ENCODE data around the gene SYTL3. TPM values are rescaled to one million over a fixed set of nuclear protein-coding genes. Genes with fewer than 3 reads are reported as not detected.

The SYTL3 gene
- total RNA-seq, 1 experiment from 2014 or later: 0.09 TPM

- H3K36me3 Mint-ChIP-seq (ENCODE audit: insufficient read depth in 1 of 3, low read depth in 3 of 3): peaks cover 11 to 35% (median 28%) of the 10 kb centered on the region in 3 experiments; a peak in 6 of 7 replicates
- H4K8ac ChIP-seq (replicated peaks; ENCODE audit: insufficient read length, low read depth, low read length): no peak overlapping the region
- no peak overlapping the region for H3K4me3 Mint-ChIP-seq
- H3K4ac ChIP-seq (ENCODE audit: low read depth, low read length): no peak overlapping the region
- H3K18ac ChIP-seq (ENCODE audit: insufficient read length, low read depth, low read length): no peak overlapping the region
- peaks cover 4% of the 10 kb centered on the region for H3K23me2 ChIP-seq (ENCODE audit: insufficient read length, low read depth, low read length, poor library complexity, severe bottlenecking)
- TF ChIP-seq CTCF (conservative IDR thresholded peaks at IDR 0.05): no peak
- H4K20me1 ChIP-seq (ENCODE audit: control insufficient read depth, insufficient read depth, insufficient read length): no peaks in the 10 kb centered on the region
- no peak overlapping the region for H3K56ac ChIP-seq (ENCODE audit: insufficient read length, low read depth, low read length)
- H3K23ac ChIP-seq (ENCODE audit: insufficient read length, low read depth, low read length): no peak overlapping the region
- peaks cover 26% of the 10 kb centered on the region in 2 experiments for H3K4me1 Mint-ChIP-seq
- no peaks in the 10 kb centered on the region for H3K9me3 Mint-ChIP-seq
- no peak overlapping the region for H2AFZ ChIP-seq (ENCODE audit: low read length)
- no peaks in the 10 kb centered on the region for H3K9me3 ChIP-seq (ENCODE audit: control insufficient read depth, low read depth, low read length)
- H3K79me1 ChIP-seq (ENCODE audit: insufficient read depth, low read depth, low read length, poor library complexity, severe bottlenecking): no peaks in the 10 kb centered on the region
- H3K27ac Mint-ChIP-seq: peak overlapping the region in 1 of 3 experiments; percentile 58; a peak in 2 of 7 replicates
- no peak for DNase-seq
- no peaks in the 10 kb centered on the region; the same call in 1 of the 2 replicates for H3K79me2 ChIP-seq (ENCODE audit: insufficient read depth, low read length)
- no peak overlapping the region for H2BK15ac ChIP-seq (ENCODE audit: low read depth, low read length)
- H3K27me3 Mint-ChIP-seq (ENCODE audit: low read depth): peaks cover 4% of the 10 kb centered on the region
- no peak overlapping the region for H2BK20ac ChIP-seq (ENCODE audit: low read depth, low read length, poor library complexity, severe bottlenecking)
- no peak overlapping the region for H2BK120ac ChIP-seq (ENCODE audit: low read depth, low read length, poor library complexity, severe bottlenecking)
- H2BK5ac ChIP-seq (ENCODE audit: insufficient read length, low read length): no peak overlapping the region
- no peak overlapping the region for H3T11ph ChIP-seq (ENCODE audit: low read length)
- H3K14ac ChIP-seq (ENCODE audit: insufficient read depth, low read length): no peak overlapping the region
- H4K91ac ChIP-seq (ENCODE audit: insufficient read length, low read depth, low read length): no peak overlapping the region
- no peak overlapping the region for H2BK12ac ChIP-seq (ENCODE audit: insufficient read length, low read depth, low read length)
- H2AK5ac ChIP-seq (ENCODE audit: insufficient read length, low read length): no peak overlapping the region
- H3K9ac ChIP-seq (ENCODE audit: extremely low read depth, insufficient read length, low read length): no peak overlapping the region
- WGBS (ENCODE audit: extremely low coverage, insufficient read length, low lambda C conversion rate): no CpG with 5 or more reads among the region's 2 CpGs
- peaks cover 2% of the 10 kb centered on the region; the same call in 1 of the 2 replicates for H3K27me3 ChIP-seq (ENCODE audit: insufficient read depth, low read length)
- no peak overlapping the region for H3K4me2 ChIP-seq (ENCODE audit: insufficient read depth, insufficient read length, low read length)
- no peak overlapping the region for H3K27ac ChIP-seq (ENCODE audit: insufficient read length, low read depth, low read length)
- H4K5ac ChIP-seq (ENCODE audit: insufficient read length, low read depth, low read length): no peak overlapping the region
- H3K4me1 ChIP-seq (ENCODE audit: insufficient read depth, low read length): no peaks in the 10 kb centered on the region
Observed at GRCh38 chr6:158640519-158640918, 9.3 kb upstream of the SYTL3 start.

Measured in H9 (cell line).